WTC11 (cell line): ENCODE data around the gene HELZ. TPM values are rescaled to one million over a fixed set of nuclear protein-coding genes. Genes with fewer than 3 reads are reported as not detected.

Source experiments
- ATAC-seq: fragments of 200-7000 bp; cut with Tn5 transposase; 2 replicates; pipeline ENCODE4 v1.10.0; 2021; ENCODE audit warnings: mild to moderate bottlenecking, moderate library complexity
- CTCF ChIA-PET: fragments of 300-600 bp; sonication (Branson Sonifier 250); formaldehyde crosslinking; loops from one replicate; lab custom pipeline; 2021; ENCODE audit warnings: antibody characterized with exemption; lab: Charles Lee
- POLR2A ChIA-PET: fragments of 350-600 bp; sonication (Branson Sonifier 250); formaldehyde crosslinking; loops from one replicate; lab custom pipeline; 2021; ENCODE audit warnings: antibody characterized with exemption; lab: Charles Lee
- DNase-seq: peaks from one replicate; pipeline ENCODE4 v3.0.0; 2021; ENCODE audit warnings: low spot score
- H3K27ac Mint-ChIP-seq: 2 replicates; pipeline ENCODE4 v1.8.0; 2021; ENCODE audit warnings: mixed read lengths
- H3K27me3 Mint-ChIP-seq: 2 replicates; pipeline ENCODE4 v1.8.0; 2021; ENCODE audit warnings: low read depth, mild to moderate bottlenecking, moderate library complexity, mixed read lengths
- H3K36me3 Mint-ChIP-seq: 2 replicates; pipeline ENCODE4 v1.8.0; 2021; ENCODE audit warnings: mixed read lengths
- H3K4me1 Mint-ChIP-seq: 2 replicates; pipeline ENCODE4 v1.8.0; 2022; ENCODE audit warnings: mixed read lengths
- H3K4me3 Mint-ChIP-seq: 2 replicates; pipeline ENCODE4 v1.8.0; 2021; ENCODE audit warnings: mild to moderate bottlenecking, moderate library complexity, mixed read lengths
- H3K9me3 Mint-ChIP-seq: 2 replicates; pipeline ENCODE4 v1.8.0; 2021; ENCODE audit warnings: mixed read lengths
- AFF4 ChIP-seq: sonication (generic); formaldehyde crosslinking; IDR thresholded peaks from 2 replicates; pipeline ENCODE4 v1.8.1; 2023; ENCODE audit warnings: mild to moderate bottlenecking, missing genetic modification reagents, borderline replicate concordance
- CREM ChIP-seq: sonication (generic); formaldehyde crosslinking; IDR thresholded peaks from 2 replicates; pipeline ENCODE4 v1.8.1; 2022; ENCODE audit warnings: mild to moderate bottlenecking, missing genetic modification reagents, moderate library complexity
- E2F5 ChIP-seq: sonication (generic); formaldehyde crosslinking; IDR thresholded peaks from 2 replicates; pipeline ENCODE4 v1.8.1; 2022; ENCODE audit warnings: mild to moderate bottlenecking, moderate library complexity, missing genetic modification reagents
- ESRRA ChIP-seq: sonication (generic); formaldehyde crosslinking; IDR thresholded peaks from 2 replicates; pipeline ENCODE4 v1.8.1; 2022; ENCODE audit warnings: mild to moderate bottlenecking, missing genetic modification reagents, borderline replicate concordance
- FOXJ3 ChIP-seq: sonication (generic); formaldehyde crosslinking; IDR thresholded peaks from 2 replicates; pipeline ENCODE4 v1.9.0; 2021; ENCODE audit warnings: missing genetic modification reagents, mild to moderate bottlenecking, borderline replicate concordance
- FOXK1 ChIP-seq: sonication (generic); formaldehyde crosslinking; IDR thresholded peaks from 2 replicates; pipeline ENCODE4 v1.8.0; 2022; ENCODE audit warnings: mild to moderate bottlenecking, moderate library complexity, missing genetic modification reagents
- FOXP4 ChIP-seq: sonication (generic); formaldehyde crosslinking; IDR thresholded peaks from 2 replicates; pipeline ENCODE4 v1.8.0; 2022; ENCODE audit warnings: mild to moderate bottlenecking, missing genetic modification reagents
- GTF2I ChIP-seq: fragments of 250-450 bp; sonication (Bioruptor Pico); conservative IDR thresholded peaks from 2 replicates; pipeline ENCODE4 v1.4.0; 2021; ENCODE audit warnings: mild to moderate bottlenecking
- HMGA2 ChIP-seq: fragments of 250-450 bp; sonication (Bioruptor Pico); IDR thresholded peaks from 2 replicates; pipeline ENCODE4 v1.4.0; 2021; ENCODE audit warnings: mild to moderate bottlenecking, moderate library complexity
- IRF1 ChIP-seq: sonication (generic); formaldehyde crosslinking; IDR thresholded peaks from 2 replicates; pipeline ENCODE4 v1.8.0; 2023; ENCODE audit warnings: missing genetic modification reagents
- MLX ChIP-seq: sonication (generic); formaldehyde crosslinking; IDR thresholded peaks from 2 replicates; pipeline ENCODE4 v1.8.1; 2023; ENCODE audit warnings: mild to moderate bottlenecking, missing genetic modification reagents, moderate library complexity
- RELA ChIP-seq: sonication (generic); formaldehyde crosslinking; IDR thresholded peaks from 2 replicates; pipeline ENCODE4 v1.8.1; 2022; ENCODE audit warnings: missing genetic modification reagents, mild to moderate bottlenecking, borderline replicate concordance
- RORB ChIP-seq: fragments of 250-450 bp; sonication (Bioruptor Pico); IDR thresholded peaks from 2 replicates; pipeline ENCODE4 v1.9.0; 2021; ENCODE audit warnings: mild to moderate bottlenecking
- SMAD4 ChIP-seq: sonication (generic); formaldehyde crosslinking; IDR thresholded peaks from 2 replicates; pipeline ENCODE4 v1.8.0; 2022; ENCODE audit warnings: mild to moderate bottlenecking, missing genetic modification reagents
- STAT6 ChIP-seq: sonication (generic); formaldehyde crosslinking; conservative IDR thresholded peaks from 2 replicates; pipeline ENCODE4 v1.8.1; 2023; ENCODE audit warnings: mild to moderate bottlenecking, low read depth, missing genetic modification reagents, moderate library complexity
- ZNF232 ChIP-seq: sonication (generic); formaldehyde crosslinking; IDR thresholded peaks from 2 replicates; pipeline ENCODE4 v1.8.0; 2022; ENCODE audit warnings: mild to moderate bottlenecking, missing genetic modification reagents
- ZNF263 ChIP-seq: sonication (generic); formaldehyde crosslinking; IDR thresholded peaks from 2 replicates; pipeline ENCODE4 v1.8.1; 2022; ENCODE audit warnings: low read depth, mild to moderate bottlenecking, moderate library complexity, missing genetic modification reagents
- ZNF317 ChIP-seq: sonication (generic); formaldehyde crosslinking; IDR thresholded peaks from 2 replicates; pipeline ENCODE4 v1.8.1; 2023; ENCODE audit warnings: low read depth, mild to moderate bottlenecking, moderate library complexity, missing genetic modification reagents, borderline replicate concordance
- ZNF416 ChIP-seq: fragments of 250-450 bp; sonication (Bioruptor Pico); IDR thresholded peaks from 2 replicates; pipeline ENCODE4 v1.9.0; 2021; ENCODE audit warnings: mild to moderate bottlenecking, inconsistent platforms
- ZNF423 ChIP-seq: fragments of 250-450 bp; sonication (Bioruptor Pico); IDR thresholded peaks from 2 replicates; pipeline ENCODE4 v2.1.2; 2022; ENCODE audit warnings: mild to moderate bottlenecking, moderate library complexity
- ZSCAN18 ChIP-seq: fragments of 250-450 bp; sonication (Bioruptor Pico); IDR thresholded peaks from 2 replicates; pipeline ENCODE4 v2.1.2; 2022; ENCODE audit warnings: mild to moderate bottlenecking, moderate library complexity
- total RNA-seq: library from RNA; stranded (reverse); gene quantifications from 3 replicates; pipeline ENCODE4 v1.2.3, GENCODE V29; 2021

HELZ gene
- total RNA-seq, 1 experiment from 2014 or later, result 49.1 TPM

GRCh38 chr17:67217446-67217845 is 27.6 kb downstream of the HELZ start:
- ChIA-PET POLR2A (no interaction called here), CTCF (no interaction called here)
- Mint-ChIP-seq H3K9me3 (no peaks in the 10 kb centered on the region), H3K4me3 (no peak overlapping the region), H3K36me3 (peaks cover 12% of the 10 kb centered on the region), H3K27ac (no peak overlapping the region), H3K4me1 (peaks cover 5% of the 10 kb centered on the region), H3K27me3 (no peaks in the 10 kb centered on the region)
- DNase-seq (no peak), ATAC-seq (no peak)
- TF ChIP-seq ZNF317 (CRISPR knock-in tag) (no peak), ZNF423 (CRISPR knock-in tag) (no peak), SMAD4 (CRISPR knock-in tag) (no peak), ZNF263 (CRISPR knock-in tag) (no peak), E2F5 (CRISPR knock-in tag) (no peak), CREM (CRISPR knock-in tag) (no peak), RORB (CRISPR knock-in tag) (no peak), RELA (CRISPR knock-in tag) (no peak), MLX (CRISPR knock-in tag) (no peak), STAT6 (CRISPR knock-in tag) (no peak), ZSCAN18 (CRISPR knock-in tag) (no peak), FOXK1 (CRISPR knock-in tag) (no peak), ESRRA (CRISPR knock-in tag) (no peak), FOXP4 (CRISPR knock-in tag) (no peak)

GRCh38 chr17:67216578-67217320 is 28.2 kb downstream of the HELZ start:
- peaks cover 7% of the 10 kb centered on the region for H3K4me1 Mint-ChIP-seq
- no peak overlapping the region for H3K27ac Mint-ChIP-seq
- ChIA-PET POLR2A (no interaction called here), CTCF (no interaction called here)
- H3K9me3 Mint-ChIP-seq, result no peaks in the 10 kb centered on the region
- no peak overlapping the region for H3K4me3 Mint-ChIP-seq
- no peak for ATAC-seq
- H3K27me3 Mint-ChIP-seq, result no peaks in the 10 kb centered on the region
- no peak for DNase-seq
- TF ChIP-seq ZNF232 (CRISPR knock-in tag) (no peak), FOXK1 (CRISPR knock-in tag) (no peak), IRF1 (CRISPR knock-in tag) (no peak), AFF4 (CRISPR knock-in tag) (no peak), ZNF416 (CRISPR knock-in tag) (no peak), FOXJ3 (CRISPR knock-in tag) (no peak), HMGA2 (no peak), GTF2I (no peak)
- H3K36me3 Mint-ChIP-seq, result peaks cover 12% of the 10 kb centered on the region
